Mesothelial cell of epicardium (in vitro differentiated cells): ENCODE results near the gene SDF4. TPM values are rescaled to one million over a fixed set of nuclear protein-coding genes. Genes with fewer than 3 reads are reported as not detected.

ENCODE experiments used
- DNase-seq, 2 experiments: peaks; one replicate each; pipeline ENCODE4 v3.0.0; 2021; ENCODE audit warnings: low spot score in 2 of 2; ENCODE audit not compliant: unreplicated experiment in 2 of 2
- H3K27ac Mint-ChIP-seq: 2 replicates; pipeline ENCODE4 v1.8.0; 2021; ENCODE audit warnings: mixed read lengths
- H3K27me3 Mint-ChIP-seq: 2 replicates; pipeline ENCODE4 v1.8.0; 2021; ENCODE audit warnings: low read depth, mixed read lengths
- H3K36me3 Mint-ChIP-seq: 2 replicates; pipeline ENCODE4 v1.8.0; 2021; ENCODE audit warnings: mixed read lengths
- H3K4me1 Mint-ChIP-seq: 2 replicates; pipeline ENCODE4 v1.8.0; 2021; ENCODE audit warnings: mixed read lengths
- H3K4me3 Mint-ChIP-seq: 2 replicates; pipeline ENCODE4 v1.8.0; 2021; ENCODE audit warnings: mild to moderate bottlenecking, moderate library complexity, mixed read lengths
- H3K9me3 Mint-ChIP-seq: 2 replicates; pipeline ENCODE4 v1.8.0; 2021; ENCODE audit warnings: mixed read lengths
- CTCF ChIP-seq: fragments of 200-600 bp; sonication (generic); IDR thresholded peaks from one replicate; pipeline ENCODE4 v1.5.0; 2021; ENCODE audit warnings: antibody characterized with exemption; ENCODE audit not compliant: unreplicated experiment
- total RNA-seq: library from RNA; stranded (reverse); gene quantifications from 3 replicates; pipeline ENCODE4 v1.2.1, GENCODE V29; 2021

The SDF4 gene
- total RNA-seq, 1 donor from 2014 or later = 108 TPM

DNA sequence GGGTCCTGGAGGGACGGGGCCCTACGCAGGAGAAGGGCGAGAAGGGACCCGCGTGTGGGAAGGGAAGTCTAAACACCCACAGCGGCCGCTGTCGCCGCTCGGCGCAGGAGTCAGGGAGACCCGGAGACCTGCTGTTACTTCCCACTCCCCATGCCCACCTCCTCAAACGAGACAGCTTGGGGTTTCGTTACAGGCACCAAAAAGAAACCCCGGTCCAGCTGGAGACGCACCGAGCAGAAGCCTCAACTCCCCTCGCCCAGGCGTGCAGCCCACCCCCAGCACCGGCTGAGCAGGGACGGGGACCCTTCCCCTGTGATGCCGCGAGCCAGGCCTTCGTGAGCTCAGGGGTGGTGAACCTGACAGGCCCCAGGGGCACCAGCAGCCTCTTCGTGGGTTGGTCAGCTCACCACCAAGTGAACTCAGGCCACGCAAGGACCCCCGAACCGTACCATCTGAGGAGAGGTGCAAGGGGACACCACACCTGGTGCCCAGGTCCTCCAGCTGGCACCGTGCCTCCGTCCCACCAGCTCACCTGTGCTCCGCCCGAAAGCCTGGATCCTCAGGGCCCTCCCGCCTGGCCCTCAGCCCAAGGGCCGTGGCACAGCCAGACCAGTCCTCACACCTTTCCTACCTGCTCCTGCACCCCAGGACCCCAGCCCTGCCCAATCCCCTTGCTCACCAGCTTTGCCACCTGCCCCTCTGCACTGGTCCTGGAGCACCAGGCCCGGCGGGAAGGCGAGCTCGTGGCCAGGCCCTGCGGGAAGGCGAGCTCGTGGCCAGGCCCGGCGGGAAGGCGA, 5.0 kb downstream of the SDF4 start:
- Mint-ChIP-seq H3K36me3 (peaks cover 19% of the 10 kb centered on the region), H3K27ac (no peak overlapping the region), H3K9me3 (no peaks in the 10 kb centered on the region), H3K4me1 (peaks cover 11% of the 10 kb centered on the region), H3K27me3 (no peaks in the 10 kb centered on the region), H3K4me3 (no peak overlapping the region)
- TF ChIP-seq CTCF = no peak
- no peak for DNase-seq

DNA sequence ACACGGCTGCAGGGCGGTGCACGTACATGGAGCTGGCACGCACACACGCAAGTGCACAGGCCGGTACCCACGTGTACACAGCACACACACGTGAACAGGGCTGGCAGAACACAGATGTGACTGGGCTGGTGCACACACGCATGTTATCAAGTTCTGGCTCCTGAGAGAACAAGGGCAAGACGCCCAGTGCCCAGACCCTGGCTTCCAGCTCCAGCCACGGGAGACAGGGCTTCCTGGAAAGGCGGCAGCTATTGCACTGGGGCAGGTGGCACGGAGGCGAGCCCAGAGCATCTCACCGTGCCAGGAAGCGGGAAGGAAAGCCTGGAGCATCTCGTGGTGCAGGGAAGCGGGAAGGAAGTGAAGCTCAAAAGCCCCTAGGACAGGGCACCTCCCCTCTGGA, 5.9 kb downstream of the SDF4 start:
- H3K4me1 Mint-ChIP-seq = peaks cover 6% of the 10 kb centered on the region
- no peak overlapping the region for H3K4me3 Mint-ChIP-seq
- no peaks in the 10 kb centered on the region for H3K27me3 Mint-ChIP-seq
- H3K9me3 Mint-ChIP-seq = no peaks in the 10 kb centered on the region
- TF ChIP-seq CTCF = no peak
- H3K36me3 Mint-ChIP-seq = peaks cover 19% of the 10 kb centered on the region
- H3K27ac Mint-ChIP-seq = no peak overlapping the region
- DNase-seq = no peak

DNA sequence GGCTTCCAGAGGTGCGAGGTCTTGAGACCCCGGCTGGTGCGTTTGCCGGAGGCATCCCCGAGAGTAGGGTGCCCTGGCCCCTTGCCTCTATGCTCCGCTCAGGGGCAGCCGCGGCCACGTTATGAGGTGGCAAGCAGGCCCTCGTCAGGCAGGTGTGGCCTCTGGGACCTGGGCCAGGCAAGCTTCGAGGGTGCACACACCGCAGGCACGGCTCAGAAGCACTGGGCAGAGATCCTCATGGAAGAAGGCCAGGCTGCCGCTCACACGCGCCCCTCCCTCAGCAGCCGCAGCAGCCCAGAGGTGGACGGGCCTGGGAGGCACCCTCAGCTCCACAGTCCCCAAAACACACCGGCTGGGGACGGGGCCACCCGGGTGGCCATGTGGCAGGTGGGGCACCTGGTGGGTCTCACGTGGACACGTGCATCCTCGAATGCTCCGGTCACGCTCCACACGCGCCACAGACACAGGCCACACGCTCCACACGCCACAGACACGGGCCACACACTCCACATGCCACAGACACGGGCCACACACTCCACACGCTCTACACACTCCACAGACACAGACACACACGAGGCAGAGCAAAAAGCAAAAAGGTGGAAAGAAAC, 6.5 kb downstream of the SDF4 start:
- Mint-ChIP-seq H3K27me3 (no peaks in the 10 kb centered on the region), H3K4me3 (no peak overlapping the region), H3K9me3 (no peaks in the 10 kb centered on the region), H3K36me3 (peaks cover 24% of the 10 kb centered on the region), H3K4me1 (peaks cover 2% of the 10 kb centered on the region), H3K27ac (no peak overlapping the region)
- DNase-seq = no peak
- TF ChIP-seq CTCF = no peak

DNA sequence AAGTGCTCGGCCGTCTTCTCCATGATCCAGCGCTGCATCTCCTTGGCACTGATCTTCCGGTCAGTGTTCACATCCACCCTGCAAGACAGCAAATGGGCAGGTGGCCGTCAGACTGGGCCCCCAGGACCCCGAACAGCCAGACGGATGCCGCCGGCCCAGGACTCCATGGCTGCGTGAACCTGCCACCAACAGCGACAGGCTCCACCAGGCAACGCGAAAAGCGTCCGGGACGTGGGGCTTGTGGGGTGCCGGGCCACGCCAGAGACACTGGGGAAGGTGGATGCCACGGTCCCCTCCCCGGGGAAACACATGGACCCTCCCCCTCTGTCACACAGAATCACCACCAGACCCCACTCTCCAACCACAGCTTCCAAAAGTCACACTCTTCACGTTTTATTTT, 7.9 kb downstream of the SDF4 start:
- Mint-ChIP-seq H3K4me1 (no peaks in the 10 kb centered on the region), H3K27me3 (no peaks in the 10 kb centered on the region), H3K36me3 (peaks cover 24% of the 10 kb centered on the region), H3K4me3 (no peak overlapping the region), H3K27ac (no peak overlapping the region), H3K9me3 (no peaks in the 10 kb centered on the region)
- no peak for TF ChIP-seq CTCF
- no peak for DNase-seq

GRCh38 chr1:1223321-1223720, 8.5 kb downstream of the SDF4 start:
- TF ChIP-seq CTCF = no peak
- no peak overlapping the region for H3K4me3 Mint-ChIP-seq
- H3K4me1 Mint-ChIP-seq = no peaks in the 10 kb centered on the region
- H3K27ac Mint-ChIP-seq = no peak overlapping the region
- H3K9me3 Mint-ChIP-seq = no peaks in the 10 kb centered on the region
- no peaks in the 10 kb centered on the region for H3K27me3 Mint-ChIP-seq
- DNase-seq = no peak
- peaks cover 26% of the 10 kb centered on the region for H3K36me3 Mint-ChIP-seq
